Kidney tubule cell (primary cell): ENCODE data around the gene TLN1.

Experiments used
- DNase-seq: peaks from one replicate; pipeline ENCODE4 v3.0.0-alpha.2; 2018; ENCODE audit warnings: low spot score

The TLN1 gene

DNA sequence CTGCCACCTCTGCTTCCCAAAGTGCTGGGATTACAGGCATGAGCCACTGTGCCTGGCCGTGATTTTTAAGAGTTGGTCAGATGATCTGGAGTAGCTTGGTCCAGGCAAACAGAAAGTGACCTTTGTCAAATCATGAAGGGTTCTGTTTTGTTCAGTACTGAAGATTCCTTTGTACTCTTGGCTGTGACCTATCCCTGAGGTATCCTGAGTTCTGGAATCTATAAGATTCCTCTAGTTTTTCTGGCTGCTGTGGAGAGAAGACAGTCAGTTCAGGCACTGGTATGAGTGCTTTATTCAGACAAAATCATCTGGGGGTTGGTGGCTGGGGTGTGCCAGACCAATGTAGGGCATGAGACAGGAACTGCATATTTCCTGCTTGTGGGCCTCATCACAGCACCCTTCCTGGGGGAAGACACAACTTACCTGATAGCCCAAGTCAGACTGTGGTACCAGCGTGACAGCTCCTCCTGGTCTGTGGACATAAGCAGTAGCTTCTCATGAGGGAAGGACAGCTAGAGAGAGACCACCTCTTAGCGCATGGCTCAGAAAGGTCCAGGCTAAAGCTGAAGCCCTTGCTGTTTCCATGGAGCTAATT lies 70.1 kb downstream of the TLN1 start:
- no peak for DNase-seq

DNA sequence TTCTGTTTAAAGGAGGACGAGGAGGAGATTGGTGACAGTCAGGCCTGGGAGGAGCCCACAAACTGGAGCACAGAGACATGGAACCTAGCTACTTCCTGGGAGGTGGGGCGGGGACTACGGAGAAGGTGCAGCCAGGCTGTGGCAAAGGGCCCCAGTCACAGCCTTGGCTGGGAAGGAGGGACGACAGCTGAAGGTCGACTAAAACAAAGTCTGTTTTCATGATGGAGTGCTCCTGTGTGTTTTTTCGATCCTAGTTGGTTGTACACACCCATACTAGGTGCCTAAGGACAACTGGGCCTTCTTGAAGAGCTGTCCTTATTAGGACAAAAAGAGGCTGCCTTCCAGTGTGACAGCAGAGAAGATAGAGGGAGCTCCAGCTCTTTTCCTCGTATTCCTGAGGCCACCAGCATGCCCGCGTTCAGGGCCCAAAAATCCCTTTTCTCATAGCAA lies 71.0 kb downstream of the TLN1 start:
- DNase-seq, result no peak

DNA sequence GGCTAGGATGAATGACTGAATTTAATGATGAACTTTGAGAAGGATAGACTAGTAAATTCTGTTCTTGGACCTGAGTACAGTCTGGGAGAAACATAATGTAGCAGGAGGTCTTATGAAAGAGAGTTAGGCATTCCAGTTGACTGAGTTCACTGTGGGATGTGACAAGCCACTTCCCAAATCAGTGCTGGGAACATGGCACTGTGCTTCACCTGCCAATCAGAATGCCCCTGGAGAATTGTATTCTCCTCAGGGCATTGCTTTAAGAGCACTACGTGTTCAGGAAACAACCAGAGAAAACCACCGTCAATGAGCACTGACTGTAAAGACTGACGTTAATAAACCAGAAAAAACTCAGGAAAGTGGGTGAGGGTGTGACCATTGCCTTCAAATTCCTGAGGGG lies 72.7 kb downstream of the TLN1 start:
- DNase-seq, result peak; percentile 87

DNA sequence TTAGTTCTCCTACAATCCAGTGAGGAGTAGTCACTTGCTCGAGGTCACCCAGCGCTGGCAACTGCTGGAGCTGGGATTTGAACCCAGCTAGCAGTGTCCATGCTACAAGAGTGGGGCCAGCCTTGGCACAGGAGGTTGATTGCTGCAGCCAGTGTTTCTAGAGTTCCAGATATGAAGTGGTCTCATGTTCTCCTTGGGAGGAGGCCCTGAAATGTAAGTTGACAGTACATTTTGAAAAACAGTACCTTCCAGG lies 73.1 kb downstream of the TLN1 start:
- peak; percentile 79 for DNase-seq

DNA sequence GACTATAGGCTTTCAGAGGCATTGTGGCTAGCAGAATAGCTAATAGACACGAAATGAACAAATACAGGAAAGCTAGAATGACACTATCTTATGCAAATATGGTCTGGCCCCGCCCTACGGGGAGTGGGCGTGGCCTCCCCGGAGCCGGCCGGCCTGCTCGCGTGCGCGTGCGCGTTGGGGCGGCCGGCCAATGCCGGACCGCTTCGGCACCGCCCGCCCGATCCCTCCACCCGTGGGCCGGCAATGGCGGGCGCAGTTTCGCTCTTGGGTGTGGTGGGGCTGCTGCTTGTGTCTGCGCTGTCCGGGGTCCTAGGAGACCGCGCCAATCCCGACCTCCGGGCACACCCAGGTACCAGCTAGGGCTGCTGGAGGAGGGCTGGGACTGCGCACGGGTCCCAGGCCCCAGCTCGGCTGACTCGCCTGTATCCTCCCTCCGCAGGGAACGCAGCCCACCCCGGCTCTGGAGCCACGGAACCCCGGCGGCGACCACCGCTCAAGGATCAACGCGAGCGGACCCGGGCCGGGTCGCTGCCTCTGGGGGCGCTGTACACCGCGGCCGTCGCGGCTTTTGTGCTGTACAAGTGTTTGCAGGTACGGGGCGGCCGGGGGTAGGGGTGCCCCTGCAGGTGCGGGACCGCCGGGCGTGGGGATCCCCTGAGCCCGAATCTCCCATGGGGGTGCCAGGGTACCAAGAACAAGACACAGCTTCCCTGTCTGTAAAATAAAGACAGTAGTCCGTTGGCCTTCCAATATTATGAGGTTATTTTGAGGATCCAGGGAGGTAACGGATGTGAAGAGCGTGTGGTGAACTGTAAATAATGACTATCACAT lies 73.6 kb downstream of the TLN1 start, which contains the start of gene CCDC107:
CCDC107 (plus strand) TSS at position 156 of the 831 bp plus-strand sequence; CDS start at position 244, 88 bp downstream.
- peak; percentile 88 for DNase-seq

DNA sequence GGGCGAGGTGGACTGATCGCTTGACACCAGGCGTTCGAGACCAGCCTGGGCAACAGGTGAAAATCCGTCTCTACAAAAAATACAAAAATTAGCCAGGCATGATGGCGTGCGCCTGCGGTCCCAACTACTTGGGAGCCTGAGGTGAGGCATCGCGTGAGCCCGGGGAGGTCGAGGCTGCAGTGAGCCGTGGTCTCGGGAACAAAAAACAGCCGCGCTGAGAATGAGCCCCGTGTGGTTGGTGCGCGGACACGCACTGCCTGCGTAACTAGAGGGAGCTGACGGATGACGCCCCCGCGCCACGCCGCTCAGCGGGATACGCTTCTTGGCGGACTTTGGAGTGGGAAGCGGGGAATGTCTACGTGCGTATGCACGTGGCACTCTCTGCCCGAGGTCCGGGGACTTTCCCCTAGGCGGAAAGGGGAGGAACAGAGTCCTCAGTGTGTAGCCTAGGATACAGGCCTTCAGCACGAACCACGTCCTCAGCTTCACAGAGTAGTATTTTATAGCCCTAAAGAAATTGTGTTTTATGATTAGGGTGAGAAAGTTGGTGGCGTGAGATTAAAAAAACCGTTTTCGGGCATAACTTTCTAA lies 74.4 kb downstream of the TLN1 start, which contains the start of gene RMRP:
RMRP (minus strand) TSS at position 474 of the 591 bp plus-strand sequence.
- DNase-seq, result peak; percentile 100

DNA sequence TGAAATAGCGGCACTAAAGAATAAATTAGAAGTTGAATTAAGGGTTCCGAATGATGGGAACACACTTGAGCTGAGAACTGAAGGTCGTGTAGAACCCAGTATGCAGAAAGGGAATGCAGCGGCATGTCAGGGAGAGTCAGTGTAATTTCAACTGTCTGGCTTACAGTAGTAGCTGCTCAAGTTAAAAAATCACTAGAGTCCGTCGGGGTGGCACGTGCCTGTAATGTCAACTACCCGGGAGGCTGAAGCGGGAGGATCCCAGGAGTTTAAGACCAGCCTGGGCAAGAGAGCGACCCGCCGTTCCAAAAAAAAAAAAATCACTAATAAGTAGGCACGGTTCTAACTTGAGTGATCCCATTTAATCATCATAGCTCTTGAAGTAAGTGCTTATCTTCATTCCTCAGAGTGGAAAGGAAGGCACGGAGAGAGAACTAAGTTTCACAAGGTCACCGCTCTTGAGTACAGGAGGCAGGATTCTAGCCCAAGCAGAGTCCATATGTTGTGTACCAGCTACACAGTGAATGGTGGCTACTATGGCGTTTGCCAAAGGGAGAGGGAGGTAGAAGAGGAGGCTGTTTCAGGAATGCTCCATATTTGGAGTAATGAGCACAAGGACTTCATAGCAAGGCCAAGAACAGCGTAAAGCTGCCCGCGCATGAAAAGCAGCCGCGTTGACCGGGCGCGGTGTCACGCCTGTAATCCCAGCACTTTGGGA lies 75.0 kb downstream of the TLN1 start:
- no peak for DNase-seq

DNA sequence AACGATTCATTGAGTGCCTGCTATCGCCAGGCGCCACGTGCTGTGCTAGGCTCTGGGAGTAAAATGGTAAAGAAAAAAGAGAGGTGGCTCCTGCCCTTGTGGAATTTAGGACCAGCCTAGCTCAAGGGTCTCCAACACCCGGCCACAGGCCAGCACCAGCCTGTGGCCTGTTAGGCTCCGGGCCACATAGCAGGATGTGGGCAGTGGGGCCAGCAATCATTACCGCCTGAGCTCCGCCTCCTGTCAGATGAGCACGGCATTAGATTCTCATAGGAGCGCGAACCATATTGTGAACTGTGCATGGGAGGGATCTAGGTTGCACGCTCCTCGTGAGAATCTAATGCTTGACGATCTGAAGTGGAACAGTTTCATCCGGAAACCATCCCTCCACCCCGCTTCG lies 75.6 kb downstream of the TLN1 start:
- DNase-seq, result no peak

DNA sequence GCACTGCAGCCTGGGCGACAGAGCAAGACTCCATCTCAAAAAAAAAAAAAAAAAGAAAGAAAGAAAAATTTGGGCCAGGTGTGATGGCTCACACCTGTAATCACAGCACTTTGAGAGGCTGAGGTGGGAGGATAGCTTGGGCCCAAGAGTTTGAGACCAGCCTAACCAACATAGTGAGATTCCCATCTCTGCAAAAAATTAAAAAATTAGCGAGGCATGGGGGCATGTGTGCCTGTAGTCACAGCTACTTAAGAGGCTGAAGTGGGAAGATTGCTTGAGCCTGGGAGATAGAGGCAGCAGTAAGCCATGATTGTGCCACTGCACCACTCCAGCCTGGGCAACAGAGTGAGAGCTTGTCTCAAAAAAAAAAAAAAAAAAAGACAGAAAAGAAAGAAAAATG lies 78.4 kb downstream of the TLN1 start:
- no peak for DNase-seq

DNA sequence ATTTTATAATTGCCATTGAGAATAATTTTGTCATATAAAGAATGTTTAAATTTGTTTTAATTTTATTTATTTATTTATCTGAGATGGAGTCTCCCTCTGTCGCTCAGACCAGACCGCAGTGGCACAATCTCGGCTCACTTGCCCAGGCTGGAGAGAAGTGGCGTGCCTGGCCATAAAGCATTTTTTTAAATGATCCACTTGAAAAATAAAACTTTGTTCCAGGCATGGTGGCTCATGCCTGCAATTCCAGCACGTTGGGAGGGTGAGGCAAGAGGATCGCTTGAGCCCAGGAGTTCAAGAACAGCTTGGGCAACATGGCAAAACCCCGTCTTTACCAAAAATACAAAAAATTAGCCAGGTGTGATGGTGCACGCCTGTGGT lies 79.2 kb downstream of the TLN1 start:
- no peak for DNase-seq

DNA sequence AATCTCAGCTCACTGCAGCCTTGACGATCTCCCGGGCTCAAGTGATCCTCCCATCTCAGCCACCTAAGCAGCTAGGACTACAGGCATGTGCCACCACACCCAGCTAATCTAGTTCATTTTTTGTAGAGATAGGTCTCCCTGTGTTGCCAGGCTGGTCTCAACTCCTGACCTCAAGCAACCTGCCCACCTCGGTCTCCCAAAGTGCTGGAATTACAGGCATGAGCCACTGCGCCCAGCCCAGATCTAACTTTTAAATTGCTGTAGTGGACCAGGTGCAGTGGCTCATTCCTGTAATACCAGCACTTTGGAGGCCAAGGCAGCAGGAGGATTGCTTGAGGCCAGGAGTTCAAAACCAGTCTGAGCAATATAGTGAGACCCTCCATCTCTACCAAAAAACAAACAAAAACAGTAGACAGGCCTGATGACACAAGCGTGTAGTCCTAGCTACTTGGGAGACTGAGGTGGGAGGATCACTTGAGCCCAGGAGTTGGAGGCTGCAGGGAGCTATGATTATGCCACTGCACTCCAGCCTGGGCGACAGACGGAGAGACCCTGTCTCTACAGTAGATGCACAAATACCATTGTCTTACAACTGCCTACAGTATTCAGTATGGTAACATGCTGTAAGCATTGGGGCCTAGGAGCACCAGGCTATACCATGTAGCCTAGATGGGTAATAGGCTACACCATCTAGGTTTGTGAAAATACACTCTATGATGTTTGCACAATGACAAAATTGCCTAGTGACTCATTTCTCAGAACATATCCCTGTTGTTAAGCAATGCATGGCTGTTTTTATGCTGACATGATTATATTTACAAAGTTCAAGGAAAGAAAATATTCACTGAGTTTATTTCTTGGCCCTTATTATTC lies 79.8 kb downstream of the TLN1 start:
- DNase-seq, result peak; percentile 43

DNA sequence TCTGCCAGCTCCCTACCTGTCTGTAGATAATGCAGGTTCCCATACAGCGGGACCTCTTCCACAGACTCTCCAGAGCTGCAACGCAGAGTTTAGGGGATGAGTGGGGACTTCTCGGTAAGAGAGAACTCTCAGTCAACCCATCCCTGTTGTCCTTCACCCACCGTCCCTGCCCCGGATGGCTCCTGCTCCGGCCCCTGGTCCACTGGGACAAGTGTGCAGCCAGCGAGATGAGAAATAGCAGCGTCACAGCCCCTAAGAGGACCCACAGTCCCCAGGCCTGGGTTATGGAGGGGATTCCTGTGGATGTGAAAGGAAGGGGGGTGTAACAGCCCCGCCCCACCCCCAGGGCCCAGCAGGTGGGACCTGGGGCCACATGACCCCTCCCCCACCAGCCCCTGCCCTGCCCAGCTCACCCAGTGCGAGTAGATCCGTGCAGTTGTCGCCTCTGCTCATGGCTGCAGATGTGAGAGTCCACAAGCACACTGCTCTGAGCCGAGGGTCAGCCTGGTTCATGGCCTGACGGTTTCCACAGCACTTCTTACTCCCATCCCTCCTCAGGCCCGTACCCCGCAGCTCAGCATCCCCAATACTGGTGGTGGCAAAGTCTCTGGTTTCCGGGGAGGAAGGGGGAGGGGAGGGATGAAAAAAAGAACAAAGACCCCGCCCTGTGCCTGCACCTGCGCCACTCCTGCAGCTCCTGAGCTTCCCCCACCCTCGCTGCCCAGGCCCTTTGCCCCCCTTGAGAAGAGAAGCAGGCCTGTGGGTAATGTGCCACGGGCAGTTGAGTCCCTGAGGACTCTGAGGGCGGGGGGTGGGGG lies 81.4 kb downstream of the TLN1 start, which contains the start of gene SIT1:
SIT1 (minus strand) TSS at position 591 of the 818 bp plus-strand sequence; CDS start at position 513, 78 bp downstream.
- DNase-seq, result no peak

DNA sequence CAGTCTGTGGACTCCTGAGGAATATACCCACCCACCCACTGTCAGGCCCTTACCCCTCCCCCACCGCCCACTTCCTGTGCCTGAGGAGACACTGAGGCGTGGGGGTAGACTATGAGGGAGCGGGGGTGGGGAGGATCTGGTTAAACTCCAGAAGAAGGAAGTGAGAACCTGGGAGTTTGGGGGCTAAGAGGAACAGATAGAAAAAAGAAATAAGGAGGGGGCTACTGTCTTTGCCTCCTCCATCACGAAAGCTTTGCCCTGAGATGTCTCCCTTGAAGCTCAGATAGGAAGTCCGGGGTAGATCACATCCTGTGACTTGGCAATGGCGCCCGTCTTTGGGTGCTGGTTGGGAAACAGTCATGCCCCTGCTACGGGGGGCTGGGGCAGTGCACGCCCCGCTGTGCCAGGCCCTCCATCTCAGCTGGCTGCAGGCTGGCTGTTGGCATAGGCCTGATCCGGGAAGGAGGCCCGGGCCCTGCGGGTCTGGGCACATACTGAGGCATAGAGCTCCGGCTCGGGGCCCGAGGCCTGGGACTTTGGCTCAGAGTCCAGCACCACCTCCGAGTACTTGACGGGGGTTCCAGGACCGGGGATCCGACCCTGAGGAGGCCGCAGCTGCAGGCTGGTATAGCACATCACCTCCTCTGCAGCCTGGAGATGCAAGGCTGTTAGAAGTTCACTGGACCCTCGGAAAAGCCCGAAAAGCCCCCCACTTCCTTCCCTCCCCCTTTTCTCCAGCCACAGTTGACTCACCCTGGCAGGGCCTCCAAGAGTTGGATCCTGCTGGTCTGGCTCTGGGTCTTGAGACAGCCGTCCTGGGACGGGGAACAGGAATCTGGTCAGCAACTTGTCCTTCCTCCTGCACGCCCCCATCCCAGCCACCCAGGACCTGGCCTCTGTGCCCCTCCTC lies 82.3 kb downstream of the TLN1 start:
- no peak for DNase-seq
